IMR-90 (cell line): ENCODE results near the gene KLHL3. TPM values are rescaled to one million over a fixed set of nuclear protein-coding genes. Genes with fewer than 3 reads are reported as not detected.

Experiments
- ATAC-seq: fragments of 200-7000 bp; cut with Tn5 transposase; 2 replicates; pipeline ENCODE4 v1.9.1; 2020; ENCODE audit warnings: low read depth, mild to moderate bottlenecking, moderate library complexity
- BruUV-seq: library from RNA; stranded (reverse); fragments of 400-500 nt; replicated peaks from 2 replicates; lab custom pipeline; 2021; lab: Mats Ljungman, UMichigan
- CTCF ChIA-PET: fragments of 300-600 bp; formaldehyde crosslinking; extraction: SDS; loops from one replicate; lab custom pipeline; 2021; ENCODE audit warnings: antibody characterized with exemption; lab: Yijun Ruan, JAX
- POLR2A ChIA-PET: fragments of 300-600 bp; sonication (Branson Sonifier 250); formaldehyde crosslinking; loops from one replicate; lab custom pipeline; 2022; ENCODE audit warnings: antibody characterized with exemption; ENCODE audit not compliant: unreplicated experiment; lab: Charles Lee
- DNase-seq: peaks from one replicate; pipeline ENCODE4 v3.0.0; 2013
- H2AFZ ChIP-seq: replicated peaks from 2 replicates; pipeline ENCODE3; 2013; ENCODE audit warnings: low read length, mild to moderate bottlenecking; ENCODE audit not compliant: poor library complexity
- H2AK5ac ChIP-seq: 2 replicates; pipeline ENCODE4 v1.6.1; 2013; ENCODE audit warnings: low read depth, low read length, inconsistent platforms
- H2AK9ac ChIP-seq: replicated peaks from 2 replicates; pipeline ENCODE3; 2013; ENCODE audit warnings: mild to moderate bottlenecking, low read depth, low read length, moderate library complexity; ENCODE audit not compliant: poor library complexity
- H2BK120ac ChIP-seq: 2 replicates; pipeline ENCODE4 v1.6.1; 2013; ENCODE audit warnings: low read depth, low read length, inconsistent platforms
- H2BK15ac ChIP-seq: 3 replicates; pipeline ENCODE4 v1.6.1; 2013; ENCODE audit warnings: low read depth, low read length, inconsistent platforms
- H2BK20ac ChIP-seq: 2 replicates; pipeline ENCODE4 v1.6.1; 2013; ENCODE audit warnings: low read depth, mild to moderate bottlenecking, inconsistent platforms, low read length, moderate library complexity
- H2BK5ac ChIP-seq: 2 replicates; pipeline ENCODE4 v1.6.1; 2013; ENCODE audit warnings: mild to moderate bottlenecking, low read depth, low read length, inconsistent platforms; ENCODE audit not compliant: poor library complexity, severe bottlenecking
- H3K14ac ChIP-seq: replicated peaks from 2 replicates; pipeline ENCODE4 v1.6.1; 2013; ENCODE audit warnings: low read depth, low read length, inconsistent platforms
- H3K18ac ChIP-seq: 2 replicates; pipeline ENCODE4 v1.6.1; 2013; ENCODE audit warnings: low read depth, low read length, control low read depth
- H3K23ac ChIP-seq: 2 replicates; pipeline ENCODE4 v1.6.1; 2013; ENCODE audit warnings: low read depth, low read length, inconsistent platforms
- H3K27ac ChIP-seq: 2 replicates; pipeline ENCODE4 v1.5.1; 2013; ENCODE audit warnings: mild to moderate bottlenecking, control low read depth, low read length; ENCODE audit not compliant: insufficient read depth
- H3K27me3 ChIP-seq: 2 replicates; pipeline ENCODE4 v1.6.1; 2013; ENCODE audit warnings: low read length; ENCODE audit not compliant: control insufficient read depth, insufficient read depth
- H3K36me3 ChIP-seq: 2 replicates; pipeline ENCODE4 v1.6.1; 2013; ENCODE audit warnings: low read length, mixed read lengths; ENCODE audit not compliant: control insufficient read depth, insufficient read depth
- H3K4ac ChIP-seq: 2 replicates; pipeline ENCODE4 v1.6.1; 2013; ENCODE audit warnings: low read depth, low read length, inconsistent platforms
- H3K4me1 ChIP-seq: 2 replicates; pipeline ENCODE4 v1.6.1; 2013; ENCODE audit warnings: low read length, mixed read lengths; ENCODE audit not compliant: control insufficient read depth, insufficient read depth
- H3K4me2 ChIP-seq: 2 replicates; pipeline ENCODE4 v1.6.1; 2013; ENCODE audit warnings: low read depth, mild to moderate bottlenecking, control low read depth, low read length, moderate library complexity
- H3K4me3 ChIP-seq: 2 replicates; pipeline ENCODE4 v1.5.1; 2013; ENCODE audit warnings: low read depth, mild to moderate bottlenecking, control low read depth, low read length, moderate library complexity; ENCODE audit not compliant: insufficient read depth
- H3K56ac ChIP-seq: 2 replicates; pipeline ENCODE4 v1.6.1; 2013; ENCODE audit warnings: low read length, inconsistent platforms; ENCODE audit not compliant: insufficient read depth; ENCODE audit errors: extremely low read depth
- H3K79me1 ChIP-seq, 2 experiments: 2 replicates each; pipeline ENCODE4 v1.6.1; 2013; ENCODE audit warnings: low read length in 2 of 2, inconsistent platforms in 1 of 2, low read depth in 1 of 2
- H3K9ac ChIP-seq: 2 replicates; pipeline ENCODE4 v1.6.1; 2013; ENCODE audit warnings: low read depth, low read length, control low read depth
- H3K9me1 ChIP-seq: 2 replicates; pipeline ENCODE4 v1.6.1; 2013; ENCODE audit warnings: low read length, inconsistent platforms; ENCODE audit not compliant: insufficient read depth
- H3K9me3 ChIP-seq: 2 replicates; pipeline ENCODE4 v1.6.1; 2013; ENCODE audit warnings: low read length; ENCODE audit not compliant: control insufficient read depth, insufficient read depth
- H4K20me1 ChIP-seq: 2 replicates; pipeline ENCODE4 v1.6.1; 2013; ENCODE audit warnings: low read length, inconsistent platforms; ENCODE audit not compliant: insufficient read depth
- H4K5ac ChIP-seq: 2 replicates; pipeline ENCODE4 v1.6.1; 2013; ENCODE audit warnings: mild to moderate bottlenecking, low read depth, low read length, control low read depth
- H4K8ac ChIP-seq, 2 experiments: 2 replicates each; pipeline ENCODE4 v1.6.1; 2013; ENCODE audit warnings: low read depth in 2 of 2, low read length in 2 of 2, control low read depth in 1 of 2, inconsistent platforms in 1 of 2
- H4K91ac ChIP-seq: 2 replicates; pipeline ENCODE4 v1.6.1; 2013; ENCODE audit warnings: low read depth, low read length, inconsistent platforms; ENCODE audit not compliant: insufficient read depth
- CTCF ChIP-seq: conservative IDR thresholded peaks from 2 replicates; pipeline ENCODE4 v1.5.1; 2012; ENCODE audit warnings: mild to moderate bottlenecking, low read depth, low read length, improper control_type of control experiment
- MAFK ChIP-seq: IDR thresholded peaks from 2 replicates; pipeline ENCODE4 v1.6.1; 2012; ENCODE audit warnings: low read depth, low read length, improper control_type of control experiment
- MXI1 ChIP-seq: IDR thresholded peaks from 2 replicates; pipeline ENCODE4 v1.6.1; 2012; ENCODE audit warnings: low read depth, mild to moderate bottlenecking, low read length, moderate library complexity, borderline replicate concordance
- NFE2L2 ChIP-seq: fragments of 150-350 bp; IDR thresholded peaks from 2 replicates; pipeline ENCODE4 v1.6.1; 2016; ENCODE audit warnings: low read depth, mild to moderate bottlenecking, low read length
- POLR2A ChIP-seq: IDR thresholded peaks from 2 replicates; pipeline ENCODE4 v1.6.1; 2012; ENCODE audit warnings: mild to moderate bottlenecking, low read depth, low read length
- RAD21 ChIP-seq: IDR thresholded peaks from 2 replicates; pipeline ENCODE4 v1.6.1; 2012; ENCODE audit warnings: low read length, improper control_type of control experiment
- RCOR1 ChIP-seq: IDR thresholded peaks from 2 replicates; pipeline ENCODE4 v1.6.1; 2012; ENCODE audit warnings: mild to moderate bottlenecking, low read length, improper control_type of control experiment; ENCODE audit not compliant: insufficient replicate concordance
- WGBS, 2 experiments: methylation state at CpG; one replicate each; pipeline versions ENCODE4 v1.1.5 to v1.1.7; 2013; ENCODE audit warnings: missing lambda C conversion rate in 2 of 2; ENCODE audit not compliant: insufficient read length in 1 of 2; ENCODE audit errors: extremely low coverage in 2 of 2; 5-methylcytosine and 5-hydroxymethylcytosine counted together
- dilution Hi-C: fragments of 300-500 bp; cut with HindIII; formaldehyde crosslinking; loops from one replicate; pipeline ENCODE4 v1.14.3; 2018; ENCODE audit warnings: low sequenced_read_pairs; ENCODE audit not compliant: unreplicated experiment
- in situ Hi-C: fragments of 300-500 bp; cut with MboI; formaldehyde crosslinking; loops from 3 replicates; pipeline ENCODE4 v1.14.3; 2019; ENCODE audit warnings: low sequenced_read_pairs, inconsistent platforms, mixed read lengths
- intact Hi-C: fragments of 100-400 bp; cut with micrococcal nuclease; formaldehyde crosslinking; loops from 2 replicates; pipeline ENCODE4 v1.10.0; 2022
- polyA plus RNA-seq, 3 experiments: library from polyadenylated mRNA; depleted of rRNA; stranded (reverse); fragments of >200 nt; gene quantifications; 2 replicates each; pipeline ENCODE4 v1.2.3, GENCODE V29; 2012; ENCODE audit warnings: low replicate concordance in 1 of 3
- total RNA-seq: library from RNA; depleted of rRNA; stranded (reverse); fragments of >200 nt; gene quantifications from 2 replicates; pipeline ENCODE4 v1.2.3, GENCODE V29; 2012

The KLHL3 gene
- total and polyA plus RNA-seq, 2 of the 4 experiments (the other 2 are of a cell fraction), result 2.3 to 4.1 TPM

- TF ChIP-seq POLR2A, result no peak
- TF ChIP-seq MXI1, result no peak
- TF ChIP-seq NFE2L2, result no peak
- no peak for TF ChIP-seq MAFK
- TF ChIP-seq RCOR1, result no peak
- TF ChIP-seq RAD21, result no peak
- no peak for TF ChIP-seq CTCF
- H3K9ac ChIP-seq, result no peak overlapping the region
- H3K23ac ChIP-seq, result no peak overlapping the region
- H3K4me1 ChIP-seq, result no peaks in the 10 kb centered on the region
- H2AK5ac ChIP-seq, result no peak overlapping the region
- no peak for DNase-seq
- no peak overlapping the region for H3K27ac ChIP-seq
- no peak overlapping the region for H3K56ac ChIP-seq
- H3K79me1 ChIP-seq, result no peaks in the 10 kb centered on the region
- BruUV-seq, result no TSS peak
- H4K20me1 ChIP-seq, result no peaks in the 10 kb centered on the region
- ChIA-PET POLR2A (no interaction called here), CTCF (no interaction called here)
- H3K14ac ChIP-seq, result no peak overlapping the region
- no peak overlapping the region for H3K18ac ChIP-seq
- no peak overlapping the region for H3K4me3 ChIP-seq
- in situ Hi-C loops, result no loop called here
- no peak overlapping the region for H2BK15ac ChIP-seq
- H4K5ac ChIP-seq, result no peak overlapping the region
- dilution Hi-C loops, result no loop called here
- no peaks in the 10 kb centered on the region for H3K27me3 ChIP-seq
- no peak overlapping the region for H2AK9ac ChIP-seq
- H4K91ac ChIP-seq, result no peak overlapping the region
- intact Hi-C loops, result no loop called here
- WGBS, 2 experiments, result no CpG with 5 or more reads among the region's 3 CpGs
- no peak overlapping the region for H4K8ac ChIP-seq
- no peak overlapping the region for H3K4ac ChIP-seq
- no peaks in the 10 kb centered on the region for H3K36me3 ChIP-seq
- H3K9me3 ChIP-seq, result no peaks in the 10 kb centered on the region
- H2BK20ac ChIP-seq, result no peak overlapping the region
- ATAC-seq, result no peak
- no peak overlapping the region for H2BK5ac ChIP-seq
- H2AFZ ChIP-seq, result no peak overlapping the region
- H3K4me2 ChIP-seq, result no peak overlapping the region
- no peaks in the 10 kb centered on the region for H3K9me1 ChIP-seq
- H2BK120ac ChIP-seq, result no peak overlapping the region
These were observed 155.9 kb downstream of the KLHL3 start for GRCh38 chr5:137580030-137580429.
